Esophagus squamous epithelium (tissue), 4 donors: ENCODE data around the gene GPX8.

Experiments used
- POLR2A ChIP-seq, 4 donors: fragments of 450-650 bp; IDR thresholded peaks; one replicate each; pipeline ENCODE4 v1.6.1; 2017; ENCODE audit warnings: antibody characterized with exemption in 4 of 4, mild to moderate bottlenecking in 4 of 4, moderate library complexity in 3 of 4
- TF ChIP-seq, protein P1 (sequence below), 6 experiments: fragments of 450-650 bp in 4 of 6; fragments of 200-600 bp in 2 of 6; sonication (generic) in 2 of 6; IDR thresholded peaks; one replicate each; pipeline ENCODE4 v1.5.1; 2016 to 2019; ENCODE audit warnings: antibody characterized with exemption in 6 of 6, mild to moderate bottlenecking in 4 of 6, moderate library complexity in 4 of 6

DNA sequence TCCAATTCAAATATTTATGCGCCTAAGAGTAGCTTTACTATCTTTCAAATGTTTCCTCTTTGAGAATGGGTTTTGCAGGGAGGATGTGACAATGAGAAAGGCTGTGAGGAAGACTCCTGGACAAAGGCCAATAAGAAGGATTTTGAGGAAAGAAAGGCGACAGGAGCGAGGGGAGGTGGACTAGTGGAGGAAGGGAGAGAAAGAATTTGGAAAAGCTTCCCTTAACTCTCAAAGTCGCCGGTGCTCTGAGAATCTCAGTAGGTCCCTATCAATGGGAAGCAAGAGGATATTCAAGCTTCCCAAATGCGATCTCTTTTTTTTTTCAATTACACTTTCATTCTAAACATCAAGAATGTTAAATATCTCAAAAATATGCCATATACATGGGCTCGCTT is 15.8 kb downstream of the GPX8 start:
- TF ChIP-seq POLR2A (IDR thresholded peaks at IDR 0.05) = no peak
- TF ChIP-seq, protein P1, sequence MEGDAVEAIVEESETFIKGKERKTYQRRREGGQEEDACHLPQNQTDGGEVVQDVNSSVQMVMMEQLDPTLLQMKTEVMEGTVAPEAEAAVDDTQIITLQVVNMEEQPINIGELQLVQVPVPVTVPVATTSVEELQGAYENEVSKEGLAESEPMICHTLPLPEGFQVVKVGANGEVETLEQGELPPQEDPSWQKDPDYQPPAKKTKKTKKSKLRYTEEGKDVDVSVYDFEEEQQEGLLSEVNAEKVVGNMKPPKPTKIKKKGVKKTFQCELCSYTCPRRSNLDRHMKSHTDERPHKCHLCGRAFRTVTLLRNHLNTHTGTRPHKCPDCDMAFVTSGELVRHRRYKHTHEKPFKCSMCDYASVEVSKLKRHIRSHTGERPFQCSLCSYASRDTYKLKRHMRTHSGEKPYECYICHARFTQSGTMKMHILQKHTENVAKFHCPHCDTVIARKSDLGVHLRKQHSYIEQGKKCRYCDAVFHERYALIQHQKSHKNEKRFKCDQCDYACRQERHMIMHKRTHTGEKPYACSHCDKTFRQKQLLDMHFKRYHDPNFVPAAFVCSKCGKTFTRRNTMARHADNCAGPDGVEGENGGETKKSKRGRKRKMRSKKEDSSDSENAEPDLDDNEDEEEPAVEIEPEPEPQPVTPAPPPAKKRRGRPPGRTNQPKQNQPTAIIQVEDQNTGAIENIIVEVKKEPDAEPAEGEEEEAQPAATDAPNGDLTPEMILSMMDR (IDR thresholded peaks at IDR 0.05) = no peak
